Activated CD8-positive, alpha-beta memory T cell treated with anti-CD3 and anti-CD28 coated beads, Interleukin-2, amount 50 U/mL, for 48 hours (primary cell): Measurements from ENCODE around the gene CCDC92B.
"Not testable (repeated sequence)": the region's sequence is repeated elsewhere in the genome, so short reads cannot be mapped to it uniquely, and the experiment has no call there.

Source experiments
- DNase-seq: peaks from one replicate; pipeline ENCODE4 v3.0.0-alpha.2; 2020

CCDC92B gene

GRCh38 chr17:2749058-2749783 is at the start of gene CCDC92B:
CCDC92B (minus strand) TSS chr17:2749652; CDS start chr17:2735145, 14,507 bp downstream.
- no peak for DNase-seq

DNA sequence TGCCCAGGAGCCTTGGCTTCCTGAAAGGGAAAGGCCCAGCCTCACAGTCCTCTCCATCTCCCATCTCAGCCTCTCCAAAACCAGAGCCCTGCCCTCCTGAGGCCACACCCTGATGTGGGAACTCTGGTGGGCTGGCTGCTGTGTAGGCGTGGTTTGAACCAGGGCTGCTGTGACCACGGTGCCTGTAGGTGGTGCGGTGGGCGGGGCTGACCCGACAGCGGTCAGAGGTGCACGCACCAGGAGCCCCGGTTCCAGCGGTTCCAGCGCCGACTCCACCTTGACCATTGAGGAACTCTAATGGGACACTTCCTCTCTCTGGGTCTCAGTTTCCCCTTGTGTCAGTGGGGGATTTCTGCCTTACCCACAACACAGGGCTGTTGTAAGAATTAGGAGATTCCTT is 49.2 kb upstream of the CCDC92B start:
- no peak for DNase-seq

GRCh38 chr17:2798188-2798587 is 48.7 kb upstream of the CCDC92B start:
- DNase-seq = no peak

DNA sequence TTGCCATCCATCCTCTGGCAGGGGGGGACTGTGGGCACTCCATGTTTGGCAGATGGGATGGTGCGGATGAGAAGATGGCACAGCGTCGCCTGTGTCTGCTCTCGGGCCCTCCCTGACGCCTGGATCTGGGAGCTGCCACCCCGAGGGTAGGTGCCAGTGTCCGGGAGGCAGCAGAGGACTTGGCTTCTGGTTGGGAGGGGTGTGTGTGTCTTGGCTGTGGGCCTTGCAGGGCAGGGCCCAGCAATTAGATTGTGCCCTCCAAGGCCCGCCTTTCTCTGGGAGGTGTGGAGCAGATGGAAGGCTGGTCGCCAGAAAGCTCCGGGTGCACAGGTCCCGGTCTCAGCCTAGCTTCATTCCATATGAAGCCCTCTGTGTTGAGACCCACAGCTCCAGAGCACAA is 48.2 kb upstream of the CCDC92B start:
- no peak for DNase-seq

DNA sequence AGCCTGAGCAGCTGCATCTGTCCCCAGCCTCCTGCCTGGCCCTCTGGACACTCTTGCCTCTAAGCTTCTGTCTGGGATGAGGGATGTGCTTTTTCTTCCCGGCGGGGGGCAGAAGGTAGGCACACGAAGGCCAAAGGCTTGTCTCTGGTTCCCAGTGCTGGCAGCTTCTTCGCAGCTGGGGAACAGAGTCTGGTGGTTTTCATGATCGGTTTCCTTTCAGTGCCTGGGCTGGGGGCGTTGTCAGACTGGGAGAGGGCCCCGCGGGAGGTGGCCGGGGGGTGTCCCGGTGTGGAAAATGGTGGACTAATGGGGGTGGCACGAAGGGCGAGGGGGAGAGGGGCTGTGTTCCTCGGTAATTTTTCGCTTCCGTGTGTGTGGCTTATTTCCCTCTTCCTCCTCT is 47.8 kb upstream of the CCDC92B start:
- no peak for DNase-seq

DNA sequence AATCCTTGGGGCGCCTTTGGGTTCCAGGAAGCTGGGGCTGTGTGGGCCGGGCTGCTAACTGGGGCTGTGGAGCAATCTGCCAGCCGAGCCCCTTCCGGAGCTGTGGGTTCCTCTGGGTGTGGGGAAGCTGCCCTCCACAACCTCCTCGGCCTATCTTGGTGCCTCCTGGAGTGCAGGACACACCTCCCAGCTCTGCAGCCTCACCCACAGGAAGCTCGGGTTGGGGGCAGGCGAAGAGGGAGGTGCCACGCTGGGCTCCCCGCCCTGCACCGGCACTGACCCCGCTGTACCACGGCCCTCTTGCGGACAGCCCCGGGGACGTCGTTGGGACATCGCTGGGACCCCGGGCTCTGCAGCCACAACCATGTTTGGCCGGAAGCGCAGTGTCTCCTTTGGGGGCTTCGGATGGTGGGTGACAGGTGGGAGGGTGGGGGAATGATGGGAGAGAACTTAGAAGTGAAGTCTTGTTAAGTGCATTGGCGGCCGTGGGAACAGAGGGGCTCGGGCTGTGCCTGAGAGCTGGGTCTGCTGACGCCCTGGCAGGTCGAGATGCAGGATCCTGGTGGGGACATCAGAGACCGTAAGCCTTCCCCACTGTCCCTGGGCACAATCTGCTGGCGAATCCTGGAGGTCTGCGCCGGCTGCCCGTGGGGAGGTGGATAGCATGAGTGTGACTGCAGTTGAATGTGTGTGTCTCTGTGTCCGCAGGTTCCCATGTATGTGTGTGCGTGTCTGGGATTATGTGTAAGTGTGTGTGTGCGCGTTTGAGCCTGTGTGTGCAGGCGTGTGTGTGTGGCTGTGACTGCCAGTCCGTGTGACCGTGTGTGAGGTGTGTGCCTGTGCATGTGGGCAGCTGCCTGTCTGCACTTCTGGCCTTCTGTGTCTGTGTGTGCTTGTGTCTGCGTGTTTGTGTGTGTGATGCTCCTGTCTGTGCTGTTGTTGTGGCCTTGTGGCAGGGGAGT is 47.0 kb upstream of the CCDC92B start, which contains the start of gene RAP1GAP2:
Gene RAP1GAP2, plus strand, starts transcription at position 275 of the 962 bp plus-strand sequence. Its CDS starts 90 bp downstream, at position 365.
- DNase-seq = peak; percentile 70

DNA sequence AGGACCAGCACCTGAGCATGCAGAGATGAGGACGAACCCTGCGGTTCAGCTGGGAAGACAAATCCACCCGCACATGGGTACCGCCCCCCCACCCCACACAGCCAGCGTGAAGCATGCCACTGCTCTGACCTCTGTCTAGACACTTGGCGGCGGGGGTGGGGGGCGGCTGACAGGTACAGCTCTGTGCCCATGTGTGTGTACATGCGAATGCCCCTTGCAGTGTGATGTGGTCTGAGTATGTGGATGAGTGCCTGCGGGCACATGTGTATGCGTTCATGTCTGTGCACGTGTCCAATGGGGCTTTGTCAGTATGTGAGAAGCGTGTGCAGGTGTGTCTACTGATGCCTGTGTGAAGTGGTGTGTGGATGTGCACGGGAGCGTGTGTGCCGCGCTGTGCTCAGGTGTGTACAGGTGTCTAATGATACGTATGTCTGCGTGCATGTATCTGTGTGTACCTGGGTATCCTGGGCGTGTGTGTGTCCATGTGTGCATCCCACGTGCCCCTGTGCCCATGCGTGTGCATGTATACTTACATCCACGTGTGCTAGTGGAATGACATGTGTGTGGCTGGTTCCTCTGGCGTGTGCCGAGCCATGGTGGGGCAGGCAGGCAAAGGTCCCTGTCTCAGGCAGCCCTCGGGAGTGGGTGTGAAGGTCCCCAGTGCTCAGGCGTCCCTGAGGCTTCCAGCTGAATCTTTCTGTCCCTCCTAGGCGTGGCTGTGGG is 46.1 kb upstream of the CCDC92B start:
- no peak for DNase-seq

- DNase-seq = no peak
These were observed 44.8 kb upstream of the CCDC92B start for GRCh38 chr17:2794111-2794803.

DNA sequence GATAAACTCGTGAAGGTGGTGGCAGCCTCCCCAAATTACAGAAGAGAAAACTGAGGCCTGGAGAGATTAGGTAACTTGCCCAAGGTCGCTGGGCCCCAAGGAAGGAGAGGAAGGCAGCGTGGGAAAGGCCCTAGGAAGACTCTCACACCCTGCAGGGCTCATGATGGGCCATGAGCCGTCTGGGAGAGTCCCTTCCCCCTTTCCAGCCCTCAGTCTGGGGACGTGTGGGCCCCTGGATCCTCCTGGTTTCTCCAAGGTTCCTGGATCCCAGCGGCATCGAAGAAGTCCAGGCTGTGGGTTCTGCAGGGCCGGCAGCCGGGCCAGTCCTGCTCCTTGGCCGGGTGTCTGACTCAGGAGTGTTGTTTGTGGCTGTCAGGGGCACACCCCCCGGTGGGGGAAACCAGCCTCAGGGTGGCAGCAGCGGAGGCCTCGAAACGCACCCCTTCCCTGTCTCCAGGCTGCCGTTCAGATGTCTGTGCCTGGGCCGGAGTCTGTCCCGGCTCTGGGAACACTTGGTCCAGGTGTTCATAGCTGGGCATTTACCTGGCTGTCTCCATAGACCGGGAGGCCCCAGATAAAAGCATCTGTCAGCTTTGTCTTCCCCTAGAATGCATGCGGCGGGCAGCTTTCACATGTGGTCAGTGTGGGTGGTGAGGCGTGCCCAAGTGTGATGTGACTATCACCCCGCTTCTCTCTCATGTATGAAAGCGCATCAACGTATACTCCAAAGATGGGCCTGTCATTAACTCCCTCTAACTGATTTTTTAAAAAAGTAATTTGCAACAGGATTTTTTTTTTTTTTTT is 43.1 kb upstream of the CCDC92B start:
- peak; percentile 87 for DNase-seq

GRCh38 chr17:2789700-2790099 is 40.2 kb upstream of the CCDC92B start:
- no peak for DNase-seq

- peak; percentile 97 for DNase-seq
These were observed 36.9 kb upstream of the CCDC92B start for GRCh38 chr17:2786176-2786881.

DNA sequence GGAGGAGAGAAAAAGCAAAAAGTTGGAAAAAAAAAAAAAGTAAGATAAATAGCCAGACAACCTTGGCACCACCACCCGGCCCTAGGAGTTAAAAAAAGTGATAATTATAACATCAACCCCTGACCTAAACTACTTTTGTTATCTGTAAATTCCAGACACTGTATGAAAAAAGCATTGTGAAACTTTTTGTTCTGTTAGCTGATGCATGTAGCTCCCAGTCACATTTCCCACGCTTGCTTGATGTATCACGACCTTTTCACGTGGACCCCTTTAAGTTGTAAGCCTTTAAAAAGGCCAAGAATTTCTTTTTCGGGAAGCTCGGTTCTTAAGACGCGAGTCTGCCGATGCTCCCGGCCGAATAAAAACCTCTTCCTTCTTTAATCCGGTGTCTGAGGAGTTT is 35.9 kb upstream of the CCDC92B start:
- not testable (repeated sequence) for DNase-seq

DNA sequence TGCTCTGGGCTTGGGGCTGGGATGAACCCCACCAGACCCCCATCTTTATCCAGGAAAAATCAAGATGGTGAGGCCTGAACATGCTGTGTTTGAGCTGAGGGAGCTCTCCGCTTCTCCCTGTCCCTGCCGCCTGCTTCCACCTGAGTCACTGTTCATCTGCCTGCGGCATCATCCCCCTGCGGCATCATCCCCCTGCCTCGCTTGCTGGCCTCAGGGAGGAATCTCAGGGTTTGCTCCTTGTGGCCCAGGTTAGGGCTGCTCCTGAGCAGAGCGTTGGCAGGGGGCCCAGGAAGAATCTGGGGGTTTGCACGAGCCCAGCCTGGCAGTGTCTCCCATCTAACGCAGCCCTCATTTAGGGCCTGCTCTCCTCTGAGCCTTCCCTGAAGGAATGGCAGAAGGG is 35.4 kb upstream of the CCDC92B start:
- no peak for DNase-seq

DNA sequence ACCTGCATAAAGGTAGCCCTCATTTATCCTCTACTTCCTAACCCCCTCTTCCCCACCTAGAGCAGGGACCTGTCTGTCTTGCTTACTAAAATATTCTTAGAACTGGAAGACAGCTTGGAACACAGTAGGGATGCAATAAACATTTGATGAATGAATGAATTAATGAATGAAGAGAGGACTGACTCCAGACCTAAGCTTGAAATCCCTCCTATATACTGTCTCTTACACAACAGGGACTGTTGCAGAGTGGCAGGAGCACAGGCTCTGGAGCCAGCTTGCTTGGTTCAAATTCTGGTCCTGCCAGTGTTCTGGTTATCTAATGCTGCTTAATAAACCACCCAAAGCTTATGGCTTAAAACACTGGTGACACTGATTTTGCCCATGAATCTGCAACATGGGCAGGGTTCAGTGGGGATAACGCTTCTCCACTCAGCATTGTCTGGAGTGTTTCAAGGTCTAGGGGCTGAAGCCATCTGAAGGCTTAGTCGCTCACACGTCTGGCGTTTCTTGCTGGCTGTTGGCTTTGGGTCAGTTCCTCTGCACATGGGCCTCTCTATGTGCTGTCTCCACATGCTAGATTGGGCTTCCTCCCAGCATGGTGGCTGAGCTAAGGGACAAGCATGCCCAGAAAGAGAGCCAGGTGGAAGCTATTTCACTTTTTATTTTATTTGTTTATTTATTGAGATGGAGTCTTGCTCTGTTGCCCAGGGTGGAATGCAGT is 34.0 kb upstream of the CCDC92B start:
- no peak for DNase-seq

DNA sequence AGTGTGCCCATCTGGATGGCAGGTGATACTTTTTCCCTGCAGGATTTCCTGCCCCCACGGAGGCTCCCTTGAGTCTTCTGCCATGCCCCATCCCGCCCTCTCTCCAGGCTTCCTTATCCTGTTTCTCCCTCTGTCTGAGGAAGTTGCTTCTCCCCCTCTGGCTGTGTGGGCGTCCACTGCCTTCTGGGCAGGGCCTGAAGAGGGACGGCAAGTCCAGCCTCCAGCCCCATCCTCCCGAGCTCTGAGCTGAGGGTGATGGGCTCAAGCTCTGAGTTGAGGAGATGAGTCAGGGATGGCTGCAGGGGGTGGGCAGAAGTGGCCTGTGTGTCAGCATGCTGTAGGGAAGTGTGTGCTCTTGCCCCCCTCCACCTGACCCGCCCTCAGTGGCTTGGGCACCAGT is 32.6 kb upstream of the CCDC92B start:
- DNase-seq = no peak

DNA sequence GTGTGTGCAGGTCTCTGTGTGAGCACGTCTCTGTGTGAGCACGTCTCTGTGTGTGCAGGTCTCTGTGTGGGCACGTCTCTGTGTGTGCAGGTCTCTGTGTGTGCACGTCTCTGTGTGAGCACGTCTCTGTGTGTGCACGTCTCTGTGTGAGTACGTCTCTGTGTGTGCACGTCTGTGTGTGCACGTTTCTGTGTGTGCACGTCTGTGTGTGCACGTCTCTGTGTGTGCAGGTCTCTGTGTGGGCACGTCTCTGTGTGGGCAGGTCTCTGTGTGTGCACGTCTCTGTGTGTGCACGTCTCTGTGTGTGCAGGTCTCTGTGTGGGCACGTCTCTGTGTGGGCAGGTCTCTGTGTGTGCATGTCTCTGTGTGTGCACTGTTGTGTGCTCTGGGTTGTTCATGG is 32.1 kb upstream of the CCDC92B start:
- DNase-seq = not testable (repeated sequence)

DNA sequence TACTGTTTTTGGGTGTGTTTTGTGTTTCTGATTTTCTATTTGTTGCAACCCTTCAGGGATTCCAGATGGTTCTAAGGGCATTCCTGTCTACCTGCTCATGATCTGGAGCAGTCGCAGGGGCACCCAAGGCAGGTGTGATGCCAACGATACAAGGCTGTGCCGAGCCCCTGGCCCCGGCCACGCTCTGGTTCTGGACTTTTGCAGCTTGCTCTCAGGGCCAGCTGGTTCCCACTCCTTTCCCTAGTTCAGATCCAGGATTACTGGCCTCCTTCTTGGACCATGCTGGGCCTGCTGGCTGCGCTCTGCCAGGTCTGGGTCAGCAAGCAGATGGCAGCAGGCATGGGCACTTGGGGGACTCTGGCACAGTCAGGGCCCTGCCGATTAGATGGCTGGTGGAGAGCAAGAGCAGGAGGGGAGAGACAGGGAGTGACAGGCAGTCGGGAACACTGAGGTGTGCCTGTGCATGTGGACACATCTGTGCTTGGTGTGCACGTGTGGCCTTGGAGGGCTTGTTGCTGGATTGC is 31.5 kb upstream of the CCDC92B start:
- no peak for DNase-seq

DNA sequence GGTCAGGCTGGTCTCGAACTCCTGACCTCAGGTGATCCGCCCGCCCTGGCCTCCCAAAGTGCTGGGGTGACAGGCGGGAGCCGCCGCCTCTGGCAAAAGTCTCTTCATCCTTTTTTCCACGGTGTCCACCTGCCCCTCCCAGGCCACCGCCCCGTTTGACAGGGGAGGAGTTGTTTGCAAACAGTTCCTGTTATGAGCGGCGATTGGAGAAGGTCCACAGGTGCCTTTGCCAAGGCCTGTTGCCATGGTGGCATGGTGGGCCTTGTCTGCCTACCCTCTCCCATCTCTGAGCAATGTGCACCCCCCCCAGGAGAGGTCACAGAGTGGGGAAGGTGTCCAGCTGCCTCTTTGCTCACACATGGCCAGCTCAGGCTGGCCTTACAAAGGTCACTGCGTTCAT is 30.8 kb upstream of the CCDC92B start:
- DNase-seq = no peak

- no peak for DNase-seq
These were observed 30.1 kb upstream of the CCDC92B start for GRCh38 chr17:2779545-2779944.

DNA sequence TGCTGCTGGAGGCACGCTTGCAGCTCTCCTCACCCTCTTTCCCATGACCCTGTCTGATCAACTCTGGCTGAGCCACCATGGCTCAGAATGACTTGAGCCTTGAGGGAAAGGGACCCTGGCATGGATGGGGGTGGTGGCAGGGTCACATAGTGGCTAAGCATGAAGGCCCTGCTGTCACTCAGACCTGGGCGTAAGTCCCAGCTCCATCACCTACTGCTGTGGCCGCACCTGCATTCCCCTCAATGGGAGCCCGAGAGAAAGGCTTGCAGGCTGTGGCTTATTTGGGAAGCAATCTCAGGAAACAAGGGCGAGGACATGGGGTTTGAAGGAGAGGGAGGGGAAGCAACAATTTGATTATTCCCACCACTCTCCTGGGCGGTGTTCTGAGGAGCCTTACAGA is 29.0 kb upstream of the CCDC92B start:
- no peak for DNase-seq
